IPS-NIHi7 (cell line): ENCODE data around the gene MICALL1.
A peak's percentile ranks its signal among the peaks of the same experiment; 100 is the strongest.
"Not testable (repeated sequence)": the region's sequence is repeated elsewhere in the genome, so short reads cannot be mapped to it uniquely, and the experiment has no call there.

Source experiments
- DNase-seq: peaks from one replicate; pipeline ENCODE4 v3.0.0; 2012; ENCODE audit warnings: mixed read lengths; ENCODE audit errors: extremely low spot score

Gene MICALL1

GRCh38 chr22:37926771-37927636 lies 20.9 kb downstream of the MICALL1 start:
- DNase-seq = no peak

GRCh38 chr22:37927637-37927936 lies 21.5 kb downstream of the MICALL1 start:
- no peak for DNase-seq

GRCh38 chr22:37929390-37929789 lies 23.3 kb downstream of the MICALL1 start:
- DNase-seq = no peak

GRCh38 chr22:37930270-37930951 lies 24.3 kb downstream of the MICALL1 start:
- DNase-seq = peak; percentile 64

- DNase-seq = no peak
Measured at GRCh38 chr22:37930952-37931440, 24.9 kb downstream of the MICALL1 start.

GRCh38 chr22:37931893-37932389 lies 25.8 kb downstream of the MICALL1 start:
- DNase-seq = no peak

GRCh38 chr22:37932401-37932800 lies 26.3 kb downstream of the MICALL1 start:
- no peak for DNase-seq

GRCh38 chr22:37932821-37933578 lies 26.9 kb downstream of the MICALL1 start:
- DNase-seq = no peak

GRCh38 chr22:37933711-37934376 lies 27.7 kb downstream of the MICALL1 start:
- peak; percentile 98 for DNase-seq

GRCh38 chr22:37940698-37941376 lies 34.7 kb downstream of the MICALL1 start:
- DNase-seq = peak; percentile 33

- no peak for DNase-seq
Measured at GRCh38 chr22:37942133-37942532, 36.0 kb downstream of the MICALL1 start.

- no peak for DNase-seq
Measured at GRCh38 chr22:37943136-37943824, 37.2 kb downstream of the MICALL1 start.

- DNase-seq = no peak
Measured at GRCh38 chr22:37943825-37944198, 37.7 kb downstream of the MICALL1 start.

GRCh38 chr22:37944423-37944822 lies 38.3 kb downstream of the MICALL1 start:
- not testable (repeated sequence) for DNase-seq

- not testable (repeated sequence) for DNase-seq
Measured at GRCh38 chr22:37947142-37947795, 41.2 kb downstream of the MICALL1 start.

GRCh38 chr22:37951305-37951704 lies 45.2 kb downstream of the MICALL1 start:
- DNase-seq = no peak

GRCh38 chr22:37952629-37953028 lies 46.5 kb downstream of the MICALL1 start:
- DNase-seq = not testable (repeated sequence)

- DNase-seq = no peak
Measured at GRCh38 chr22:37953062-37953436, 47.0 kb downstream of the MICALL1 start.

- DNase-seq = peak; percentile 99
Measured at GRCh38 chr22:37953437-37954179, 47.5 kb downstream of the MICALL1 start, which contains the start of the genes C22orf23 and POLR2F. TSS of gene C22orf23 (minus strand) at chr22:37953601. CDS start at chr22:37953149, 452 bp downstream. TSS of gene POLR2F (plus strand) at chr22:37953699. CDS start at chr22:37953788, 89 bp downstream.
